GM12873 (cell line): ENCODE data around the gene AKAIN1.

Experiments
- TF ChIP-seq, protein P1 (sequence below): IDR thresholded peaks from 2 replicates; pipeline ENCODE4 v1.5.1; 2012; ENCODE audit warnings: low read depth, mild to moderate bottlenecking, moderate library complexity, low read length, control low read depth; ENCODE audit not compliant: insufficient read depth; ENCODE audit errors: missing control alignments

The AKAIN1 gene

GRCh38 chr18:5207471-5208150 is 10.6 kb upstream of the AKAIN1 start:
- TF ChIP-seq, protein P1, sequence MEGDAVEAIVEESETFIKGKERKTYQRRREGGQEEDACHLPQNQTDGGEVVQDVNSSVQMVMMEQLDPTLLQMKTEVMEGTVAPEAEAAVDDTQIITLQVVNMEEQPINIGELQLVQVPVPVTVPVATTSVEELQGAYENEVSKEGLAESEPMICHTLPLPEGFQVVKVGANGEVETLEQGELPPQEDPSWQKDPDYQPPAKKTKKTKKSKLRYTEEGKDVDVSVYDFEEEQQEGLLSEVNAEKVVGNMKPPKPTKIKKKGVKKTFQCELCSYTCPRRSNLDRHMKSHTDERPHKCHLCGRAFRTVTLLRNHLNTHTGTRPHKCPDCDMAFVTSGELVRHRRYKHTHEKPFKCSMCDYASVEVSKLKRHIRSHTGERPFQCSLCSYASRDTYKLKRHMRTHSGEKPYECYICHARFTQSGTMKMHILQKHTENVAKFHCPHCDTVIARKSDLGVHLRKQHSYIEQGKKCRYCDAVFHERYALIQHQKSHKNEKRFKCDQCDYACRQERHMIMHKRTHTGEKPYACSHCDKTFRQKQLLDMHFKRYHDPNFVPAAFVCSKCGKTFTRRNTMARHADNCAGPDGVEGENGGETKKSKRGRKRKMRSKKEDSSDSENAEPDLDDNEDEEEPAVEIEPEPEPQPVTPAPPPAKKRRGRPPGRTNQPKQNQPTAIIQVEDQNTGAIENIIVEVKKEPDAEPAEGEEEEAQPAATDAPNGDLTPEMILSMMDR = no peak

DNA sequence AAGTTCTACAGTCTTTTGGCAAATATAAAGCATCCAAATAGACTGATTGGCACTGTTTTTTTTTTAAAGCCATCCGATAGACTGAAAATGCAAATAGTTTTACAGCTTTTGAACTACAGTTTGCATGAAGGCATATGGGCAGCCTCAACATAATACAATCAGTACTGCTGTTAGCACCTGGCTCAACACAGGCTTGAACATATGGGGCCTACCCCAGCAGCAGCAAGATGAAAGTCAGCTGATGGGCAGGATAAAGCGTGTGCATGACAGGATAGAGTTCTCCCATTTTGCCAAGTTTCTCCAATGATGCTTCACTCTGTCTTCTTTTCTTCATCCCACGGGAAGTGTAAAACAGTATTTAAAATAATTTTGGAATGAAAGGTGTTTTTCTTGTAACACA is 1.3 kb upstream of the AKAIN1 start:
- TF ChIP-seq, protein P1 = no peak

DNA sequence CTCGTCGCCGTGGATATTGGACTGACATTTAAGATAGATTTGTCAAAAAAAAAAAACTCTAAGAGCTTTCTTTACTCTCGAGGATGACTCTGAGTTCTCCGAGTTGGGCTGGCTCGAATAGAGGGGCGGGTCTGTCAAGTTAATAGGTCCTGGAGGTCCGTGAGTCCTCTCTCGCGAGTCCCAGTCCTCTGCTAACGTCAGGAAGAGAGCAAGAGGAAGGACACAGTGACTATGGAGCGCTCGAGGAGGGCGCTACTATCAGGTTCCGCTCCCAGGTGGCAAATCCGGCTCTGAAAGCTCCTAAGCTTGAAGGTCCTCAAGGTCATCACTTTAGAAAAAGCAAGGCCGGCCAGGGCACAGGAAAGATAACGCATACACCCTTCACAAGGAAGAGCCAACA is 404 bp upstream of the AKAIN1 start:
- TF ChIP-seq, protein P1 = no peak

DNA sequence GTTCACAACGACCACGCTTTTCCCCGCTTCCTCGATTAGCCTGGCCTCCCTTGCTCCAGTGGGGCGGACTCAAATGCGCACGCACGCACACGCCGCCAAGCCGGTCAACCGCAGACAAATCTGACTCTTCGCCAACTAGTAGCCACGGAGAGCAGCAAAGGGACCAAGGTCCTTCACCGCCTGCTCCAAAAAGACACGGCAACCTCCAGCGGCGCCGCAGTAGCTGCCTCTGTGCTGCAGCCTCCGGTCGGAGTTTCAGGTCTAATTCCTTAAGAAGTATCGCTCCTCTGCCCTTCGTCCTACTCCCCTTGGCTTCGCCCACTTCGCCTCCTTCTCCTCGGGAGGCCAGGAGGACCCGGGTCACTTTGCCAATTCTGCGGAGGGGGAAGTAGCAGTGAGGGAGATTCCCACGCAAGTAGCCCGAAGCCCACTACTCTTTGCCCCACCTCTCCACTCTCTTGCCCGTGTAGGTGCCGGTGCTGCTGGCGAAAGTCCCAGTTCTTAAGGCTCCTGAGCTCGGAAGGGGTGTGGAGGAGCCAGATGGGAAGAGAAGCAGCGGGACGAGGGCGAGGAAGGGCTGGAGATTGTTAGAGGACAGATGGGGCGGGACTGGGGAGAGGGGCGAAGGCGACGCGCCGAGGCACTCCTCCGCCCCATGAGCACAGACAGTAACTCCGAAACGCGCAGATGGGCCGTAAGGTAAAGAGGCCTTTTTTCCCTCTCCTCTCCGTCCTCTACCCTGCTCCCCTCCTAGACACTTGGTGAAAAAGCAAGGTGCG is 615 bp downstream of the AKAIN1 start:
- TF ChIP-seq, protein P1 = no peak

DNA sequence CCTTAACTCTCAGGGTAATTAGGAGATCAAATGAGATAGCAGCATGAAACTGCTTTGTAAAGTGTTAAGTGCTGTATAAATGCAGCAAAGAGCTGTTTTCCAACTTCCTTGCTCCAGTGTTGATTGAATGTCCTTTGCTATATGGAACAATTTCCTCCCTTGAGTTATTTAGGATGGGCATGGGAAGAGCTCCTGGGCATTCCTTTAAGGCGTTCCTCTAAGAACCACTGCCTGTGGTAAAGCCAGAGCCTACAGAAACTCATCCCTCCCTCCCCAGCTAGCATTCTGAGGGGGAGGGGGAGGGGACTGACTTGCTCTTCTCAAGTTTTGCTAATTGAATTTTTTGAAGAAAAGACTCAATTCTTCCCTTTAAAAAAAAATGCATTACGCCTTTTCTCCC is 1.4 kb downstream of the AKAIN1 start:
- TF ChIP-seq, protein P1 = no peak

DNA sequence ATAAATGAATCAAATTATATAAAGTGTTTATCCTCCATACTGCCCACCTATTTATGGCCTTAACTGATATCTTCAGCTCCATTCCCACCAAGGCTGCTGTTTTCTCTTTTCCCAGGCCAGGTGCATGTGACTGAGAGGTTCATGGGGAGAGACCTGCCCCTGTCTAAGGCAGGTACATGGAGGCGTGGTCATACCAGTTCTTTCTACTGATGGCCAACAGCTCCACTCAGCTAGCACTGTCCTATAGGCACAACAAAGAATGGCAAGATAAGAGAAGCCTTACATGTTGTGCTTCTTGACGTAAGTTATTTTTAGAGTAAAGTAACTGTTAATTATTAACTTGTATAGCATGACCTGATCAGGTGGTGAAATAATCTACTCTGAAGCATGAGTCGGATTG is 16.8 kb downstream of the AKAIN1 start:
- TF ChIP-seq, protein P1 = no peak

DNA sequence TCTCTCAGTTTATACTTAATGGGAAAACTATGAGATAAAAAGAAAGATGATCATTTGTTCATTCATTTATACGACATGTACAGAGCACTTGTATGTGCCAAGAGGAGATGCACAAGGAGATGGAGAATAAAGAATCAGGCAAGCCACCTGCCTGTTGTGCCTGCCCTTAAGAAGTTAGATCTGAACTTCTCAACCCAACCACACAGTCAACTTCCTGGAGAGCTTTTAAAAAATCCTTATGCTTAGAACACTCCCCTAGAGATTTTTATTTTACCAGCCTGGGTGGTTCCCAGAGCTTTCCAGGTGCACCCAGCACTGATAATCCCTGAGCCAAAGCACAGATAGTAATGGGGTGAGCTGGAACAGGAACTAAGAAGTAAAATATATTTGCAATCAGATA is 18.5 kb downstream of the AKAIN1 start:
- TF ChIP-seq, protein P1 = no peak
